Endodermal cell (in vitro differentiated cells): Measurements from ENCODE around the gene MAPKAPK2. TPM values are rescaled to one million over a fixed set of nuclear protein-coding genes. Genes with fewer than 3 reads are reported as not detected.

Experiments used
- DNase-seq: peaks from one replicate; pipeline ENCODE4 v3.0.0-alpha.2; 2017
- H3K27ac ChIP-seq: 2 replicates; pipeline ENCODE4 v1.5.1; 2013; ENCODE audit warnings: mild to moderate bottlenecking, low read depth, low read length, moderate library complexity
- H3K27me3 ChIP-seq: 2 replicates; pipeline ENCODE4 v1.6.1; 2013; ENCODE audit warnings: mild to moderate bottlenecking, low read length, moderate library complexity; ENCODE audit not compliant: insufficient read depth, control insufficient read depth, poor library complexity, severe bottlenecking
- H3K36me3 ChIP-seq: 2 replicates; pipeline ENCODE4 v1.7.0; 2013; ENCODE audit warnings: mild to moderate bottlenecking, low read length, moderate library complexity; ENCODE audit not compliant: control insufficient read depth, insufficient read depth
- H3K4me1 ChIP-seq: one replicate; pipeline ENCODE4 v1.7.0; 2013; ENCODE audit warnings: low read length; ENCODE audit not compliant: control insufficient read depth, insufficient read depth
- H3K4me3 ChIP-seq: 2 replicates; pipeline ENCODE4 v1.5.1; 2013; ENCODE audit warnings: mild to moderate bottlenecking, low read length, moderate library complexity
- H3K9ac ChIP-seq: 2 replicates; pipeline ENCODE4 v1.6.1; 2013; ENCODE audit warnings: mild to moderate bottlenecking, low read length, moderate library complexity; ENCODE audit not compliant: poor library complexity, severe bottlenecking; ENCODE audit errors: extremely low read depth
- H3K9me3 ChIP-seq: 2 replicates; pipeline ENCODE4 v1.6.1; 2013; ENCODE audit warnings: mild to moderate bottlenecking, low read length, moderate library complexity; ENCODE audit not compliant: control insufficient read depth
- H3K27ac Mint-ChIP-seq: 2 replicates; pipeline ENCODE4 v1.8.0; 2020; ENCODE audit warnings: mixed read lengths
- H3K27me3 Mint-ChIP-seq: 2 replicates; pipeline ENCODE4 v1.8.0; 2021; ENCODE audit warnings: mild to moderate bottlenecking, mixed read lengths; ENCODE audit not compliant: insufficient read depth
- H3K36me3 Mint-ChIP-seq: 2 replicates; pipeline ENCODE4 v1.8.0; 2020; ENCODE audit warnings: low read depth, mixed read lengths
- H3K4me1 Mint-ChIP-seq: 2 replicates; pipeline ENCODE4 v1.8.0; 2020; ENCODE audit warnings: mixed read lengths
- H3K4me3 Mint-ChIP-seq: 2 replicates; pipeline ENCODE4 v1.8.0; 2020; ENCODE audit warnings: mild to moderate bottlenecking, moderate library complexity, mixed read lengths
- H3K9me3 Mint-ChIP-seq: 2 replicates; pipeline ENCODE4 v1.8.0; 2020; ENCODE audit warnings: mild to moderate bottlenecking, mixed read lengths
- CTCF ChIP-seq: fragments of 200-600 bp; sonication (generic); conservative IDR thresholded peaks from 2 replicates; pipeline ENCODE4 v1.5.0; 2021; ENCODE audit warnings: antibody characterized with exemption, mild to moderate bottlenecking
- WGBS, 2 experiments: methylation state at CpG; one replicate each; pipeline versions ENCODE4 v1.1.5 to v1.1.7; 2013; ENCODE audit warnings: missing lambda C conversion rate in 2 of 2, mixed read lengths in 1 of 2; ENCODE audit not compliant: insufficient coverage in 1 of 2, insufficient read length in 1 of 2; 5-methylcytosine and 5-hydroxymethylcytosine counted together
- total RNA-seq, 2 donors: library from RNA; stranded (reverse); fragmentation: NEBNext Ultra II Directional in 1 of 2; extraction: Animal tissue kit (Norgen Biotek cat#: 25700) in 1 of 2; gene quantifications; 2 replicates in 1 of 2; 3 replicates in 1 of 2; pipeline ENCODE4 v1.2.1, GENCODE V29; 2021

MAPKAPK2 gene
- total RNA-seq, 2 donors from 2014 or later, result 72.8 to 79.7 TPM

- H3K4me3 ChIP-seq, result no peak overlapping the region
- H3K27me3 ChIP-seq, result no peaks in the 10 kb centered on the region
- H3K27ac Mint-ChIP-seq, result no peak overlapping the region
- H3K9ac ChIP-seq, result no peak overlapping the region
- no peaks in the 10 kb centered on the region for H3K9me3 Mint-ChIP-seq
- H3K4me1 ChIP-seq, result peaks cover 6% of the 10 kb centered on the region
- H3K27ac ChIP-seq, result no peak overlapping the region
- H3K9me3 ChIP-seq, result no peaks in the 10 kb centered on the region
- TF ChIP-seq CTCF, result no peak
- H3K36me3 ChIP-seq, result peaks cover 29% of the 10 kb centered on the region
- no peaks in the 10 kb centered on the region for H3K27me3 Mint-ChIP-seq
- peaks cover 34% of the 10 kb centered on the region for H3K4me1 Mint-ChIP-seq
- no peak for DNase-seq
- WGBS, 2 experiments, result 90 to 95% methylated on average over 2 to 9 of the region's 9 CpGs
- peaks cover 14% of the 10 kb centered on the region for H3K36me3 Mint-ChIP-seq
- H3K4me3 Mint-ChIP-seq, result no peak overlapping the region
These were observed 11.0 kb downstream of the MAPKAPK2 start for GRCh38 chr1:206695733-206696132.

- H3K27me3 ChIP-seq, result no peaks in the 10 kb centered on the region
- no peak for TF ChIP-seq CTCF
- peaks cover 29% of the 10 kb centered on the region for H3K36me3 ChIP-seq
- no peak overlapping the region for H3K27ac ChIP-seq
- no peak overlapping the region for H3K27ac Mint-ChIP-seq
- H3K9me3 ChIP-seq, result no peaks in the 10 kb centered on the region
- H3K36me3 Mint-ChIP-seq, result peaks cover 14% of the 10 kb centered on the region
- 92 to 93% methylated on average over 3 to 4 of the region's 4 CpGs for WGBS, 2 experiments
- no peak for DNase-seq
- H3K4me3 Mint-ChIP-seq, result no peak overlapping the region
- H3K4me3 ChIP-seq, result no peak overlapping the region
- H3K9ac ChIP-seq, result no peak overlapping the region
- H3K4me1 ChIP-seq, result peaks cover 6% of the 10 kb centered on the region
- peaks cover 29% of the 10 kb centered on the region for H3K4me1 Mint-ChIP-seq
- H3K9me3 Mint-ChIP-seq, result no peaks in the 10 kb centered on the region
- H3K27me3 Mint-ChIP-seq, result no peaks in the 10 kb centered on the region
These were observed 12.3 kb downstream of the MAPKAPK2 start for GRCh38 chr1:206696812-206697585.

GRCh38 chr1:206698011-206698410 is 13.3 kb downstream of the MAPKAPK2 start:
- Histone ChIP-seq H3K4me1 (peaks cover 6% of the 10 kb centered on the region), H3K9me3 (no peaks in the 10 kb centered on the region), H3K9ac (no peak overlapping the region), H3K4me3 (no peak overlapping the region), H3K27me3 (no peaks in the 10 kb centered on the region), H3K36me3 (peaks cover 29% of the 10 kb centered on the region), H3K27ac (no peak overlapping the region)
- Mint-ChIP-seq H3K36me3 (peaks cover 14% of the 10 kb centered on the region), H3K27me3 (no peaks in the 10 kb centered on the region), H3K4me3 (no peak overlapping the region), H3K4me1 (peaks cover 30% of the 10 kb centered on the region), H3K9me3 (no peaks in the 10 kb centered on the region), H3K27ac (no peak overlapping the region)
- TF ChIP-seq CTCF, result no peak
- no peak for DNase-seq
- 94 to 100% methylated on average over 2 of the region's 2 CpGs for WGBS, 2 experiments
